ENCODE results near the gene RSAD2. TPM values are rescaled to one million over a fixed set of nuclear protein-coding genes. Genes with fewer than 3 reads are reported as not detected.

RSAD2 gene
- total and polyA plus RNA-seq, 2 experiments from 2014 or later: 1.1 to 1.3 TPM

GRCh38 chr2:6832596-6833299, 44.8 kb upstream of the RSAD2 start:
- no peak overlapping the region for H3K27ac ChIP-seq
- H3K4me3 ChIP-seq: no peak overlapping the region
- no peak for TF ChIP-seq EZH2 (IDR thresholded peaks at IDR 0.05; ENCODE audit: borderline replicate concordance)
- no peak for TF ChIP-seq CTCF (IDR thresholded peaks at IDR 0.05; ENCODE audit: poor library complexity)
- TF ChIP-seq EZH2phosphoT487 (IDR thresholded peaks at IDR 0.05; ENCODE audit: low read depth, severe bottlenecking, unreplicated experiment): no peak
- H3K79me2 ChIP-seq: no peaks in the 10 kb centered on the region
- peaks cover 2% of the 10 kb centered on the region for H3K4me1 ChIP-seq (ENCODE audit: insufficient read depth)
- no peak overlapping the region for H3K4me2 ChIP-seq
- DNase-seq (ENCODE audit: low spot score): no peak
- H3K36me3 ChIP-seq (replicated peaks; ENCODE audit: insufficient read depth, low read depth): no peaks in the 10 kb centered on the region
- H4K20me1 ChIP-seq (ENCODE audit: insufficient read depth, poor library complexity, severe bottlenecking): no peaks in the 10 kb centered on the region
- WGBS (ENCODE audit: low lambda C conversion rate, missing lambda C conversion rate): 84% methylated on average over 2 of the region's 2 CpGs
- H3K27me3 ChIP-seq: no peaks in the 10 kb centered on the region
- no peaks in the 10 kb centered on the region for H3K9me2 ChIP-seq (replicated peaks; ENCODE audit: insufficient read depth)
- H3K9me3 ChIP-seq (ENCODE audit: low read depth): peaks cover 6% of the 10 kb centered on the region
- no peak overlapping the region for H2AFZ ChIP-seq

GRCh38 chr2:6833300-6833604, 44.3 kb upstream of the RSAD2 start:
- 100% methylated on average over 2 of the region's 2 CpGs for WGBS (ENCODE audit: low lambda C conversion rate, missing lambda C conversion rate)
- DNase-seq (ENCODE audit: low spot score): no peak
- Histone ChIP-seq H3K4me2 (no peak overlapping the region), H3K36me3 (replicated peaks; ENCODE audit: insufficient read depth, low read depth) (no peaks in the 10 kb centered on the region), H3K9me2 (replicated peaks; ENCODE audit: insufficient read depth) (no peaks in the 10 kb centered on the region), H3K9me3 (ENCODE audit: low read depth) (peaks cover 6% of the 10 kb centered on the region), H3K27ac (no peak overlapping the region), H3K79me2 (no peaks in the 10 kb centered on the region), H4K20me1 (ENCODE audit: insufficient read depth, poor library complexity, severe bottlenecking) (no peaks in the 10 kb centered on the region), H3K27me3 (no peaks in the 10 kb centered on the region), H3K4me3 (no peak overlapping the region), H2AFZ (no peak overlapping the region), H3K4me1 (ENCODE audit: insufficient read depth) (no peaks in the 10 kb centered on the region)
- no peak for TF ChIP-seq EZH2phosphoT487 (IDR thresholded peaks at IDR 0.05; ENCODE audit: low read depth, severe bottlenecking, unreplicated experiment)
- TF ChIP-seq CTCF (IDR thresholded peaks at IDR 0.05; ENCODE audit: poor library complexity): no peak
- TF ChIP-seq EZH2 (IDR thresholded peaks at IDR 0.05; ENCODE audit: borderline replicate concordance): no peak

- TF ChIP-seq EZH2 (IDR thresholded peaks at IDR 0.05; ENCODE audit: borderline replicate concordance) (no peak), EZH2phosphoT487 (IDR thresholded peaks at IDR 0.05; ENCODE audit: low read depth, severe bottlenecking, unreplicated experiment) (no peak), CTCF (IDR thresholded peaks at IDR 0.05; ENCODE audit: poor library complexity) (no peak)
- Histone ChIP-seq H3K27ac (no peak overlapping the region), H3K9me3 (ENCODE audit: low read depth) (peaks cover 6% of the 10 kb centered on the region), H3K27me3 (no peaks in the 10 kb centered on the region), H4K20me1 (ENCODE audit: insufficient read depth, poor library complexity, severe bottlenecking) (no peaks in the 10 kb centered on the region), H3K4me3 (no peak overlapping the region), H3K4me1 (ENCODE audit: insufficient read depth) (no peaks in the 10 kb centered on the region), H3K9me2 (replicated peaks; ENCODE audit: insufficient read depth) (no peaks in the 10 kb centered on the region), H3K36me3 (replicated peaks; ENCODE audit: insufficient read depth, low read depth) (no peaks in the 10 kb centered on the region), H3K4me2 (no peak overlapping the region), H3K79me2 (no peaks in the 10 kb centered on the region), H2AFZ (no peak overlapping the region)
- DNase-seq (ENCODE audit: low spot score): no peak
Measured at GRCh38 chr2:6834163-6834562, 43.4 kb upstream of the RSAD2 start.

GRCh38 chr2:6835467-6835866, 42.1 kb upstream of the RSAD2 start:
- no peaks in the 10 kb centered on the region for H3K4me1 ChIP-seq (ENCODE audit: insufficient read depth)
- TF ChIP-seq CTCF (IDR thresholded peaks at IDR 0.05; ENCODE audit: poor library complexity): no peak
- TF ChIP-seq EZH2phosphoT487 (IDR thresholded peaks at IDR 0.05; ENCODE audit: low read depth, severe bottlenecking, unreplicated experiment): no peak
- no peak for TF ChIP-seq EZH2 (IDR thresholded peaks at IDR 0.05; ENCODE audit: borderline replicate concordance)
- no peaks in the 10 kb centered on the region for H3K36me3 ChIP-seq (replicated peaks; ENCODE audit: insufficient read depth, low read depth)

More at GRCh38 chr2:6835467-6835866, 42.1 kb upstream of the RSAD2 start:
- DNase-seq (ENCODE audit: low spot score): no peak
- no peaks in the 10 kb centered on the region for H3K27me3 ChIP-seq
- H2AFZ ChIP-seq: no peak overlapping the region
- no peak overlapping the region for H3K27ac ChIP-seq
- H3K4me3 ChIP-seq: no peak overlapping the region
- no peaks in the 10 kb centered on the region for H3K9me2 ChIP-seq (replicated peaks; ENCODE audit: insufficient read depth)
- H3K79me2 ChIP-seq: no peaks in the 10 kb centered on the region
- H3K4me2 ChIP-seq: no peak overlapping the region
- H4K20me1 ChIP-seq (ENCODE audit: insufficient read depth, poor library complexity, severe bottlenecking): no peaks in the 10 kb centered on the region
- peaks cover 6% of the 10 kb centered on the region for H3K9me3 ChIP-seq (ENCODE audit: low read depth)

All from hepatocyte (in vitro differentiated cells).